Vagina (tissue), 2 donors: Measurements from ENCODE around the gene DGKB. TPM values are rescaled to one million over a fixed set of nuclear protein-coding genes. Genes with fewer than 3 reads are reported as not detected.

Source experiments
- DNase-seq, 2 donors: peaks; one replicate each; pipeline ENCODE4 v3.0.0-alpha.2; 2017; ENCODE audit errors: extremely low spot score in 2 of 2
- H3K27ac ChIP-seq: fragments of 200-600 bp; sonication (generic); one replicate; pipeline ENCODE4 v1.5.1; 2019
- H3K27me3 ChIP-seq: fragments of 200-600 bp; sonication (generic); one replicate; pipeline ENCODE4 v1.5.1; 2019
- H3K36me3 ChIP-seq, 2 donors: fragments of 200-600 bp; sonication (generic); one replicate each; pipeline ENCODE4 v1.5.1; 2017 to 2019
- H3K4me1 ChIP-seq: fragments of 200-600 bp; sonication (generic); one replicate; pipeline ENCODE4 v1.5.1; 2019
- H3K4me3 ChIP-seq, 2 donors: fragments of 200-600 bp; sonication (generic); 1 replicate in 1 of 2; 2 replicates in 1 of 2; pipeline ENCODE4 v1.5.1; 2016 to 2019
- H3K9me3 ChIP-seq: fragments of 200-600 bp; sonication (generic); one replicate; pipeline ENCODE4 v1.5.1; 2019
- CTCF ChIP-seq, 3 experiments: fragments of 450-650 bp in 2 of 3; fragments of 200-600 bp in 1 of 3; sonication (generic) in 1 of 3; IDR thresholded peaks; one replicate each; pipeline ENCODE4 v1.5.1; 2017 to 2019; ENCODE audit warnings: antibody characterized with exemption in 3 of 3, mild to moderate bottlenecking in 2 of 3, moderate library complexity in 2 of 3
- POLR2A ChIP-seq, 2 donors: fragments of 450-650 bp; IDR thresholded peaks; one replicate each; pipeline ENCODE4 v1.6.1; 2017; ENCODE audit warnings: antibody characterized with exemption in 2 of 2, mild to moderate bottlenecking in 2 of 2, moderate library complexity in 2 of 2
- POLR2AphosphoS5 ChIP-seq, 2 donors: sonication (generic); formaldehyde crosslinking; IDR thresholded peaks; one replicate each; pipeline ENCODE4 v1.9.0; 2017; ENCODE audit warnings: antibody characterized with exemption in 2 of 2, mild to moderate bottlenecking in 2 of 2, low read depth in 1 of 2; ENCODE audit not compliant: insufficient read depth in 1 of 2
- intact Hi-C: fragments of 100-400 bp; cut with DNase I; formaldehyde crosslinking; loops from one replicate; pipeline ENCODE4 v1.15.1; 2023
- total RNA-seq: library from RNA; depleted of rRNA; stranded (reverse); fragments of >200 nt; gene quantifications from one replicate; pipeline ENCODE4 v1.2.3, GENCODE V29; 2016

DGKB gene
- total RNA-seq, 1 donor from 2014 or later = 2.2 TPM

DNA sequence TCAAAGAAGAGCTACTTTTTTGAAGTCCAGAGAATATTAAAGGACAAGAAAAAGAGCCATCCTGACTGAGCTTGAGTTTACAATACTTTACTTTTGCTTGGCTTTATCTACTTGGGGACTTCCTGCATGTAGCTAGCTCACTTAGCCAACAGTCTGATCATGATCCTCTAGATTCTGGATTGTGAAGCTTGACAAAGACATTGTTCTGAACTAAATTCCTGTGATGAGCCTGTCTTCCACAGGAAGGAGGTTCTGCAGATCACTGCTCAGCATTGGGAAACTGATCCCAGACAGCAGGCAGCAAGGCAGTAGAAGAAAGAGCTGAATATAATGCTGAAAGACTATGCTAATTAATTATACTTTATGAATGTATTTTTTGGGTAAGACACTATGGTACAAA is 296.4 kb downstream of the DGKB start:
- no peak for TF ChIP-seq CTCF (IDR thresholded peaks at IDR 0.05)
- H3K4me1 ChIP-seq = no peaks in the 10 kb centered on the region
- no peaks in the 10 kb centered on the region for H3K9me3 ChIP-seq
- no peaks in the 10 kb centered on the region for H3K27me3 ChIP-seq
- DNase-seq = no peak
- intact Hi-C loops = no loop called here
- H3K4me3 ChIP-seq = no peak overlapping the region
- H3K36me3 ChIP-seq = no peaks in the 10 kb centered on the region
- no peak overlapping the region for H3K27ac ChIP-seq

GRCh38 chr7:14604606-14605005 is 297.9 kb downstream of the DGKB start:
- Histone ChIP-seq H3K9me3 (no peaks in the 10 kb centered on the region), H3K4me3 (no peak overlapping the region), H3K36me3 (no peaks in the 10 kb centered on the region), H3K27ac (no peak overlapping the region), H3K27me3 (no peaks in the 10 kb centered on the region), H3K4me1 (no peaks in the 10 kb centered on the region)
- DNase-seq = no peak
- intact Hi-C loops = no loop called here
- TF ChIP-seq POLR2A (IDR thresholded peaks at IDR 0.05) = no peak
- TF ChIP-seq CTCF (IDR thresholded peaks at IDR 0.05) = no peak
- TF ChIP-seq POLR2AphosphoS5 (IDR thresholded peaks at IDR 0.05; ENCODE audit: insufficient read depth in 1 of 2, low read depth in 1 of 2) = no peak

DNA sequence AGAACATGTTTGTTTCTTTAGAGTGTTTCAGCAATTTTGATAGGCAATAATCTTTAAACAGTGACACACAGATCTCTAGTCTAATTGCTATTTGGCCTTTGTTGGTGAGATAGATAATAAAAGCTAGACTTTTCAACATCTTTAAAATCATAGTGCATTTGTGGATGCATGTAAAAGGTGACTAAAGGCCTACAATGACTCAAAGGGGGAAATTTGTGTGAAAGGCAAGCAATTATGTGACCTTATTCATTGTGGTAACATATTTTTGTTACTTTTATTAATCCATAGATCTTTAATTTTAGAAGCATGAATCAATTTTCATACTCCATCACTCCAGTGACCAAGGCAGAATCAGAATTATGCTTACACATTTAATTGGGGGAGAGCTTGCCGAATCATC is 299.7 kb downstream of the DGKB start:
- Histone ChIP-seq H3K4me1 (no peaks in the 10 kb centered on the region), H3K9me3 (no peaks in the 10 kb centered on the region), H3K27ac (no peak overlapping the region), H3K4me3 (no peak overlapping the region), H3K27me3 (no peaks in the 10 kb centered on the region), H3K36me3 (no peaks in the 10 kb centered on the region)
- TF ChIP-seq POLR2A (IDR thresholded peaks at IDR 0.05) = no peak
- no peak for TF ChIP-seq CTCF (IDR thresholded peaks at IDR 0.05)
- no peak for TF ChIP-seq POLR2AphosphoS5 (IDR thresholded peaks at IDR 0.05; ENCODE audit: insufficient read depth in 1 of 2, low read depth in 1 of 2)
- intact Hi-C loops = no loop called here
- DNase-seq = no peak

GRCh38 chr7:14600766-14601367 is 301.7 kb downstream of the DGKB start:
- TF ChIP-seq POLR2A (IDR thresholded peaks at IDR 0.05) = no peak
- no peak for TF ChIP-seq POLR2AphosphoS5 (IDR thresholded peaks at IDR 0.05; ENCODE audit: insufficient read depth in 1 of 2, low read depth in 1 of 2)
- H3K4me3 ChIP-seq = no peak overlapping the region
- H3K4me1 ChIP-seq = no peaks in the 10 kb centered on the region
- no peak overlapping the region for H3K27ac ChIP-seq
- no peaks in the 10 kb centered on the region for H3K9me3 ChIP-seq
- no peaks in the 10 kb centered on the region for H3K27me3 ChIP-seq
- DNase-seq = no peak
- intact Hi-C loops = no loop called here
- no peaks in the 10 kb centered on the region for H3K36me3 ChIP-seq

DNA sequence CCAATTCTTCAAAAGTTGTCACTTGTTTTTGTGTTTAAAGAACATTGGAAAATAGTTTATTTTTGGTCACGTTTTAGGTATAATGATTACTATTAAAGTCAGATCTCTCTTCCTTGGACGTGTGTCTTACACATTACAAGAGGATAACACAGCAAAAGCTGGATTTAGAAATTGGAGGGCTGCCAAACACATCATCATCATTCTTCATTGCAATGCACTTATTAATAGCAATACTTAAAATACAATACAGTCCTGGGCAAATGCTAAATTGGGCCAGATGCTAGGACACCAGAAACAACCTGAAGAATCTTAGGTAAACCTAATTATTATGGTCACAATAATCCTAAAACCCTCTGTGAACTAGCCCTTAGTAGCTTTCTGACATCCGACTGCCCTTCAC is 303.6 kb downstream of the DGKB start:
- no peaks in the 10 kb centered on the region for H3K36me3 ChIP-seq
- no peak overlapping the region for H3K4me3 ChIP-seq
- no peaks in the 10 kb centered on the region for H3K4me1 ChIP-seq
- DNase-seq = no peak
- no peaks in the 10 kb centered on the region for H3K27me3 ChIP-seq
- H3K27ac ChIP-seq = no peak overlapping the region
- no peak for TF ChIP-seq POLR2AphosphoS5 (IDR thresholded peaks at IDR 0.05; ENCODE audit: insufficient read depth in 1 of 2, low read depth in 1 of 2)
- TF ChIP-seq POLR2A (IDR thresholded peaks at IDR 0.05) = no peak
- no peak for TF ChIP-seq CTCF (IDR thresholded peaks at IDR 0.05)
- H3K9me3 ChIP-seq = no peaks in the 10 kb centered on the region
- intact Hi-C loops = no loop called here
